Measurements from ENCODE around the gene ZNF558. TPM values are rescaled to one million over a fixed set of nuclear protein-coding genes. Genes with fewer than 3 reads are reported as not detected.

The ZNF558 gene
- polyA plus RNA-seq, 1 of the 3 experiments (the other 2 are of a cell fraction) = 22.5 TPM

GRCh38 chr19:8880868-8881488, 48.9 kb upstream of the ZNF558 start:
- Histone ChIP-seq H3K9me3 (no peaks in the 10 kb centered on the region), H3K79me2 (ENCODE audit: insufficient read depth) (no peaks in the 10 kb centered on the region), H3K4me2 (no peak overlapping the region), H3K4me1 (ENCODE audit: control insufficient read depth in 1 of 2, insufficient read depth in 2 of 2, low read depth in 1 of 2, low read length in 1 of 2) (no peaks in the 10 kb centered on the region), H3K36me3 (replicated peaks in 1 of 2; ENCODE audit: control insufficient read depth in 1 of 2, insufficient read depth in 2 of 2, low read length in 1 of 2) (no peaks in the 10 kb centered on the region), H4K20me1 (ENCODE audit: insufficient read depth) (no peaks in the 10 kb centered on the region), H3K27me3 (ENCODE audit: insufficient read depth) (no peaks in the 10 kb centered on the region), H3K9ac (no peak overlapping the region), H3F3A (replicated peaks; ENCODE audit: insufficient read depth) (no peaks in the 10 kb centered on the region), H3K4me3 (ENCODE audit: low read depth in 2 of 2, low read length in 1 of 2) (no peak overlapping the region), H2AFZ (ENCODE audit: low read depth) (no peak overlapping the region), H3K27ac (ENCODE audit: low read depth in 2 of 2, low read length in 1 of 2) (no peak overlapping the region), H3K9me2 (no peaks in the 10 kb centered on the region)
- WGBS (ENCODE audit: low lambda C conversion rate) = 0% methylated on average over 2 of the region's 2 CpGs
- no peak for DNase-seq
- CTCF ChIA-PET = no interaction called here
- POLR2A ChIA-PET = no interaction called here
- no peak for TF ChIP-seq RFX5 (IDR thresholded peaks at IDR 0.05; ENCODE audit: low read length)
- no peak for TF ChIP-seq MEF2A (IDR thresholded peaks at IDR 0.05; ENCODE audit: borderline replicate concordance, low read depth)
- no peak for TF ChIP-seq FOXM1 (IDR thresholded peaks at IDR 0.05; ENCODE audit: low read depth)
- TF ChIP-seq NFIC (IDR thresholded peaks at IDR 0.05; ENCODE audit: borderline replicate concordance) = no peak
- no peak for TF ChIP-seq SIN3A (IDR thresholded peaks at IDR 0.05; ENCODE audit: borderline replicate concordance, low read depth, low read length)
- no peak for TF ChIP-seq IRF3 (IDR thresholded peaks at IDR 0.05; ENCODE audit: low read depth, low read length)
- no peak for TF ChIP-seq REST (IDR thresholded peaks at IDR 0.05; ENCODE audit: low read depth, low read length)
- no peak for TF ChIP-seq TCF12 (IDR thresholded peaks at IDR 0.05)
- no peak for TF ChIP-seq USF1 (IDR thresholded peaks at IDR 0.05; ENCODE audit: borderline replicate concordance, low read depth)
- no peak for TF ChIP-seq USF2 (IDR thresholded peaks at IDR 0.05; ENCODE audit: borderline replicate concordance, low read depth, low read length)
- no peak for TF ChIP-seq RAD21 (IDR thresholded peaks at IDR 0.05; ENCODE audit: low read length)
- TF ChIP-seq RXRA (IDR thresholded peaks at IDR 0.05; ENCODE audit: borderline replicate concordance, low read depth) = no peak
- no peak for TF ChIP-seq TEAD4 (IDR thresholded peaks at IDR 0.05; ENCODE audit: borderline replicate concordance, insufficient read depth)
- no peak for TF ChIP-seq POLR2AphosphoS5 (IDR thresholded peaks at IDR 0.05; ENCODE audit: low read depth, low read length)
- no peak for TF ChIP-seq ELF1 (IDR thresholded peaks at IDR 0.05)
- no peak for TF ChIP-seq PBX3 (IDR thresholded peaks at IDR 0.05)
- TF ChIP-seq GABPA (IDR thresholded peaks at IDR 0.05; ENCODE audit: low read depth) = no peak
